Measurements from ENCODE around the gene SENP5.

- TF ChIP-seq POLR2A (IDR thresholded peaks at IDR 0.05) (no peak), CTCF (IDR thresholded peaks at IDR 0.05) (no peak), EP300 (IDR thresholded peaks at IDR 0.05) (no peak)
Observed at GRCh38 chr3:196868297-196868661, 559 bp downstream of the SENP5 start.
